Medulla oblongata (tissue), 1 donor: ENCODE results near the gene CEBPB.
"Not testable (repeated sequence)": the region's sequence is repeated elsewhere in the genome, so short reads cannot be mapped to it uniquely, and the experiment has no call there.

Experiments used
- DNase-seq: peaks from one replicate; pipeline ENCODE4 v3.0.0-alpha.2; 2015; ENCODE audit errors: extremely low spot score

Gene CEBPB

GRCh38 chr20:50190251-50191064 lies at the start of gene CEBPB:
TSS of gene CEBPB (plus strand) at chr20:50190830. CDS start at chr20:50191034, 204 bp downstream.
- DNase-seq = peak; percentile 87

- no peak for DNase-seq
Observed at GRCh38 chr20:50141018-50141675, 49.5 kb upstream of the CEBPB start.

DNA sequence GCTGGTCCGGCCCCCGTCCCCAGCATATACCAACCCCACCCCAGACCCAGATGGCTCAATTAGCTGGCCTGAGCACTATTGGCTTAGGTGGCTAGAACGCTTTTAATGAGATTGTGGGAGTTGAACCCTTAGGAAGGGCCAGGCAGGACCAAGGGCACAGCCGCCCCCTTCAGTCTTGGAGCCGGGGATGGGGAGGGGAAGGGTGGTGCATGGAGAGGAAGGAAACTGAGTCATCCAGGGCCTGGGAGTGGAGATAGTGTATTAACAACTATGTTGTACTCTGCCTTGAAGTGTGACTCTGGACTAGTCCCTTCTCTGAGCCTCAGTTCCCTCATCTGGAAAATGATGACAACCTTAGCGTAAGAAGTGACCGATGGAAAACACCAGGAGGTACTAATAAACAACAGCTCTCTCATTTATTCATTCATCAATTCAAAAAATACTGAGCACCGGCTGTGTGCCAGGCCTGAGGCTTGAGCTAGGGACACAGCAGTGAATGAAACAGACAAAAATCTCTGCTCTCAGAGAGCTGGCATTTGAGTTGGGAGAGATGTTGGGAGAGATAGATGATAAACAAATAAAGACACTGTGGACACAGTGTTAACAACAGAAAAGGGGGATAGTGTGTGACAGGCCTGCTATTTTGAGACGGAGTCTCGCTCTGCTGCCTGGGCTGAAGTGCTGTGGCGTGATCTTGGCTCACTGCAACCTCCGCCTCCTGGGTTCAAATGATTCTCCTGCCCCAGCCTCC lies 48.6 kb upstream of the CEBPB start:
- DNase-seq = no peak

DNA sequence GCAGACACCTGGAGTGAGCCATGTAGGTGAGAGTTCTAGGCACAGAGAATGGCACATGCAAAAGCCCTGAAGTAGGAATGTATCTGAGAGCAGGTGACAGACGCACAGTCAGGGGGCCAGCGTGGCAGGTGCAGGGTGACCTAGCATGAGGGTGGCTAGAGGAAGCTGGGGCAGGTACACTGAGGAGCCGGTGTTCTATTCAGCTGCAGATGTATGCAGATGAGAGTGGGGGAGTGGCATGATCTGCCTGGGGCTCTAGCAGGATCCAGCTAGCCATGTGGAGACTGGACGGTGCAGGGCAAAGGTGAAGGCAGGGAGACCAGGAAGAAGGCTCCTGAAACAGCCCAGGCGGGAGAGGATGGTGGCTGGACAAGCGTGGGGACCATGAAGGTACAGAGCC lies 47.8 kb upstream of the CEBPB start:
- no peak for DNase-seq

DNA sequence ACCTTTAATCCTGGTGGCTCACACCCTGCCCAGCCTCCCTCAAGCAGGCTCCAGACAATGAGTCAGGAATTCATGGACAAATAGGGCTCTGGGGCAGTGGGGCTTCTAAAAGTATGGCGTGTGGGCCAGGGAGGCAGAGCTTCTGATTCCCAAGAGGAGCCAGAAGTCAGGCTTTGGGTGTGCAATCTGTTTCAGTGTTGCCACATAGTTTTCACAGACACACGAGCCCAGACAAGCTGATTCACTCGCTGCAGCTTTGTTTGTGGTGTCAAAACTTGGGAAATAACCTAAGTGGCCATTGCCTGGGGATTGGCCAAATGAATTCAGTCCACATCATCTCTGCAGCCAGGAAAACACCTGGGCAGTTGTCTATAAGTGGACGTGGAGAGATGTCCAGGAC lies 46.3 kb upstream of the CEBPB start:
- no peak for DNase-seq

- no peak for DNase-seq
Observed at GRCh38 chr20:50145566-50145965, 45.1 kb upstream of the CEBPB start.

DNA sequence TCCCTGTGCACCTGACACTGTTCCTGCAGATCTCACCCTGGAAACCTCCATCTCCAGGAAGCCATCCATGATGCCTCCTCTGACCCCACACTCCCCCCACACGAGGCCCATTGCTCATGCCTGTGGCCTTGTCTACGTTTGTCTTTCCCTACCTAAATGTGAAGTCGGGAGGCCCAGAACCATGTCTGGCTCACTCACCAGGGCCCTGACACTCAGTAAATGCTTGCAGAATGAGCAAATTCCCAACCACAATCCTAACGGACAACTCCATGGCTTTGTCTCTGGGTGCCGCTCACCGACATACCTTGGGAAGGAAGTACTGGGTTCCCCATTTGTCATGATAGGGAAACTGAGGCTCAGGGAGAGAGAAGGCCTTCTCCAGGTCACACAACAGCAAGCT lies 44.4 kb upstream of the CEBPB start:
- DNase-seq = no peak

DNA sequence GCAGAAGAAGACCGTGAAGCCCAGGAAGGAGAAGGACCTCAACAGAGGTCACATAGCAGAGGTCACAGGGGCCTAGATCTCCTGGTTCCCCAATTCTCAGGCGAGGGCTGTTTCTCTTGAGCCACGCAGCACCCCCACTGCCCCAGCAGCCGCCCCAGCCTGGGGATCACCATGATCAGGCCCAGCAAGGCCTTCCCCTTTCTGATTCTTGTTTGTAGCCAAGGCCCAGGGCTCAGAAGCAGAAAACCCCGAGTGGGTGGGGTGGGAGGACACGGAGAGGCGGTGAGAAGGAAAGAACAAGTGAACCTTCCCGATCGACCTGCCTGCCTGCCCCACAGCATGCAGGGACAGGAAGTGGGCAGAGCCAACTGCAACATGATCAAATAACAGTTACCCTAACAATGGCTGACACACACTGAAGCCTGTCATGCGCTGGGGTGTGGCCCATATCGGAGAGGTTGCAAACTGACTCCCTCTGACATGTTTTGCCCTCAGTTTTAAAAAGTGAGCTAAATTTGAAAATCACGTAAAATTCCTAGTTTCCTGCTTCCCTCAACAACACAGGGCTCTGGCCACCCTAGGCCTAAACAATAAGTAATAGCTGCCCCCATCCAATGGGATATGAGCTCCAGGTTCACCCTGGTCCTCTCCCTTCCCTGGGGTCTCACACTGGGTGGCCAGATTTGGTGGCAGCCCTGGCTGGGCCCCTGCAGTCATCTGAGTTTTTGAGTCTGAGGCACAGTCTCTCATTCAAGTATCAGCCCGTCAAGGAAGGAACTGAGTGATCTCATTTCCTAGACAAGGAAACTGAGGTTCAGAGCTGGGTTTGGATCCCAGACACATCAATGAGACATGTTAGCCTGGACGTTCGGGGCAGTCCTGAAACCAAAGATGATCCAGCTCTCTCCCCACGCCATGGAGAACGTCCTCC lies 43.6 kb upstream of the CEBPB start:
- DNase-seq = no peak

DNA sequence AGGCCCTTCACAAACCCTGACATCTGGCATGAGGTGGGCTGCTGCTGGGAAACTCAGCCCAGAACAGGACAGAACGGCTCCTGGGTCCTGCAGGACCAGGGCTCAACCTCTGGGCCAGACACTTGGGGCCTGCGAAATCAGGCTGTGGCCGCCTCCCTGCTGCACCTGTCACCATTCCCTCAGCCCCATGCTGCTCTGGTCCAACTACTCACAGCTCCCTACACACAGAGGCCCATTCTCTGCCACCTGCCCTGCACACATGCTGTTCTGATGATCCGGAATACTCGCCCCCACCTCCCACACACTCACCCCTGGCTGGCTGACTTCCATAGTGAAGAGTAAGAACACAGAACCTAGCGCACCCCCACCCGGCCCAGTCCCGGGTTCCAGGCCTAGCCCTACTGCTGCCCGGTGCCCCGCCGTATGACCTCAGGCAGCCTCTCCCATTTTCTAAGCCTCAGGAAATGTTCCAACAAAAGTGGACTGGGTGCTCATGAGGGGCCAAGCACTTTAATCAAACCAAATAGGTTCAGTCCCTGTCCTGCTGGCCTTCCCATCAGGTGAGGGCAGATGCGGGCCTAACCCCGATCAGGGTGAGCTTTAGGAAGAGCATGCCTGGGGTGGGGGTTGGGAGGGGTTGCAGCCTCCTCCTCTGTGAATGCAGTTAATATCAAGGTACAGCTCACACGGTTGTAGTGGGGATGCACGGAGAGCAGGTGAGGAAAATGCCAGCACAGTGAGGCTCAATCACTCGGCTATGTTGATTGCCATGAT lies 41.0 kb upstream of the CEBPB start:
- no peak for DNase-seq

DNA sequence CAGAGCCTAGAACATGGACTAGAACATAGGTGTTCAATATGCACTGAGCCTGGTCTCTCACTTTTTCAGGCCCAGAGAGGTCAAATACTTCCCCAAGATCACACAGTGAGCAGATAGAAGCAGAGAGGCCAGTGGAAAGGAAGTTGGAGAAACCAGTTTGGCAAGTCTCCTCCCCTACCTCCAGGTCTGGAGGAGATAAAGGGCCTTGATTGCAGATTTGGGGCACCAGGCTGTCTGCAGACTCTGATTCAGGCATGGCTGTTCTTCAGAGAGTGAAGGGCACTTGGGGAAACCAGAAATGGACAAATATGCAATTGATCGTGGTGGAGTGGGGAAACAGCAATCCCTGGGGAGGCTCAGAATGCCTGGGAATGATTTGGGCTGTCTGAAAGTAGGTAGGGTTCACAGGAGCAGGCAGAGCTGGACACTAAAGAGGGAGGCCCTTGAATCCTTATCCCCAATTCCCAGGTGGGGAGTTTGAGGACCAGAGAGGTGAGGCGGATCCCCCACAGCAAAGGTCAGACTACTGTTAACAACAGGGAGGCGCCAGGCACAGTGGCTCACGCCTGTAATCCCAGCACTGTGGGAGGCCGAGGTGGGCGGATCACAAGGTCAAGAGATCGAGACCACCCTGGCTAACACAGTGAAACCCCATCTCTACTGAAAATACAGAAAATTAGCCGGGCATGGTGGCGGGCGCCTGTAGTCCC lies 39.4 kb upstream of the CEBPB start:
- DNase-seq = no peak

- DNase-seq = no peak
Observed at GRCh38 chr20:50152394-50153152, 38.1 kb upstream of the CEBPB start.

DNA sequence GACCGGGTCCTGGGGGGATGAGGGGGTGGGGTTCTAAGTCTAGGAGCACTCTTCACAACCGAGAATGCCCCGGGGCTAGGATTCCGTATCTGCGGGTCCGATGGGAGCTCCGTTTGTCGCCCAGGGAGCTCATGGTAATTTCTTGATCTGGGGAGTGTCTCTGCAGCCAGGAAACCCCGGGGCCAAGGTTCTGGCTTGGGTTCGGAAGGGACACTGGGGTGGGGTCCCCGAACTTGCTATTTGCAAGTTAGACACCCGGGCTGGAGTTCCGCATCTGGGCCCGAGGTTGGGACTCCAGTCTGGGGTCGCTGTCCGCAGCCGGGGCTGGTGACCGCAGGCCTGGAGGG lies 37.5 kb upstream of the CEBPB start:
- DNase-seq = no peak

DNA sequence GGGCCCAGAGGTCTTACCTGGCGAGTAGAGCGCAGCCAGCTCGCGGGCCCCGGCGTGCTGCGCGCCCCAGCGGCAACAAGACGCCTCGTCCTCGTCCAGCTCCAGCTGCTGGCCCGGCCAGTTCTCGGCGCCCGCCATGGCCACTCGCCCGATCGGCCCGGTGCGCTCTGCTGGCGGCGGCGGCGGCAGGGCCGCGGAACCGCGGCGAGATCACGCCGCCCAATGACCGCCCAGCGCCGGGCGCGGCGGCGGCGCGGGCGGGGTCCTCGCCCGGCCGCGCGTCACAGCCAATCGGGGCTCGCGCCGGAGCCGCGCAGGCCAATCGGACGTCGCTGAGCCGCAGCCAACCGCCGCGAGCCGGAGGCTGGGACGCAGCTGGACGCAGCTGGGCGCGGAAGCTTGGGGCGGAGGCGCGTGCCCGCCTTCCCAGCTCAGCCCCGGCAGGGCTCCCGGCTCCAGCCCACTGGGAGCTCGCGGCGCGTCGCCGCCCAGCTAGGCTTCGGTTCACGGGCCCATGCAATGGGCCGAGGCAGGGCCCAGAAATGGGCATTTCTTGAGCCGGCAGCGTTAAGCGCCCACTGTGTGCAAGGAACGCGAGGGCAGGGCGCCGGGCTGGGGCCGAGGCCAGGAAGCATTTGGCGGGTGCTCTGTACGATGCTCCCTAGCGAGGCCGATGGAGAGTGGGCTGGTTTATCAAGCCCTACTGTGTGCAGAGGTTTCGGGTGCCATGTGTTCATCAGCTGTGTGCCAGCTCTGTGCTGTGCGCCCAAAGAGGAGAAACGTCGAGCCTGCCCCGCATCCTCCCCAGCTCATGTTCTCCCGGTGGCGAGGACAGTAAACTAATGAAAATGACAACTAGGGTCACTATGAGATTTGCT lies 36.9 kb upstream of the CEBPB start, which contains the start of gene PEDS1:
PEDS1 (minus strand) TSS at position 224 of the 878 bp plus-strand sequence; CDS start at position 138, 86 bp downstream.
- peak; percentile 93 for DNase-seq

DNA sequence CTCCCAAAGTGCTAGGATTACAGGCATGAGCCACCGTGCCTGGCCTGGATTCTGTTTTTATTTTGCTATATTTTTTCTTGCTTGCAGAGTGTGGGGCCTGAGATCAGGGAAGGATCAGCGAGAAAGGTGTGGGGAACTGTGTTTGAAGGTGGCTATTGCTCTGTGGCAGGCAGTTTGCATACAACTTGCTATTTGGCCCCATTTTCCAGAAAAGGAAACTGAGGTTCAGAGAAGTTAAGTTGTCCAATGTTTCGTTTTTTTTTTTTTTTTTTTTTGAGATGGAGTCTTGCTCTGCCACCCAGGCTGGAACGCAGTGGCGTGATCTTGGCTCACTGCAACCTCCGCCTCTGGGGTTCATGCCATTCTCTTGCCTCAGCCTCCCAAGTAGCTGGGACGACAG lies 29.1 kb upstream of the CEBPB start:
- not testable (repeated sequence) for DNase-seq

DNA sequence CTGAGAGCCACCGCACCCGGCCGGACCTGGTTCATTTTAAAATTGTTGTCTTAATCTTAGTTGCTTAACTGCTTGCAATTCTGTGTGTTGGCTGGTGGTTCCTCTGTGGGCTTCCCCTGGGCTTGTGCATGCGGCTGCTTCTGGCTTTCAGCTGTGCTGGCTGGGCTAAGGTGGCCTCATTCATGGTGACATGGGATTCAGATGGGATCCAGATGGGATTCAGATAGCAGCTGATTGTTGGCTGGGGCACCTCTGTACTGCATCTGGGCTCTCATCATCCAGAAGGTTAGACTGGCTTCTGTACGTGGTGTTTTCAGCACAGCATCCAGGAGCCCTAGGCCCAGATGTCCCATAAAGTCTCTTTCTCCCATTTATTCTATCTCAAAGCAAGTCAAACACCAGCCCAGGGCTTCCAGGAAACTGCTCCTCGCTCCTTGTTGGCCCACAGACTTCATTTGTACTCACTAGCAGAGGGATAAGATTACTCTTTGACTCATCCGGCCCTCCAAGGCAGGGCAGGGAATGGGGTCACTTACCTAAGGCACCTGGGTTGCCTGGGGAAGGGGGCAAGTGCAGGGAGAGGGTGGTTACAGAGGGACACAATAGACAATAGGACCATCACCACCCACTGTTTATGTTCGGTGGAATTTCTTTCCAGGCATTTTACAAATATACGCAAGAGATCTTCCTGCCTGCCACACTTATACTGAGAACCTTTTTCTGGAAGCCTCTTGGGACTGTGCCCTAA lies 26.9 kb upstream of the CEBPB start:
- DNase-seq = no peak

- peak; percentile 89 for DNase-seq
Observed at GRCh38 chr20:50165684-50166554, 24.7 kb upstream of the CEBPB start.
